NB4 (cell line): Measurements from ENCODE around the gene SPX.

Experiments
- DNase-seq: peaks from one replicate; pipeline ENCODE4 v3.0.0; 2010; ENCODE audit warnings: low read depth
- H3K4me3 ChIP-seq: one replicate; pipeline ENCODE4 v1.5.1; 2011; ENCODE audit warnings: mild to moderate bottlenecking, low read depth, low read length, moderate library complexity
- CTCF ChIP-seq: IDR thresholded peaks from one replicate; pipeline ENCODE4 v1.5.1; 2012; ENCODE audit warnings: low read depth, low read length
- MAX ChIP-seq: IDR thresholded peaks from 2 replicates; pipeline ENCODE4 v1.6.1; 2011; ENCODE audit warnings: low read depth, low read length
- MYC ChIP-seq: IDR thresholded peaks from 2 replicates; pipeline ENCODE4 v1.6.1; 2011; ENCODE audit warnings: low read depth, low read length
- POLR2A ChIP-seq: IDR thresholded peaks from 2 replicates; pipeline ENCODE4 v1.6.1; 2011; ENCODE audit warnings: mild to moderate bottlenecking; ENCODE audit not compliant: insufficient read length; ENCODE audit errors: extremely low read depth

SPX gene

DNA sequence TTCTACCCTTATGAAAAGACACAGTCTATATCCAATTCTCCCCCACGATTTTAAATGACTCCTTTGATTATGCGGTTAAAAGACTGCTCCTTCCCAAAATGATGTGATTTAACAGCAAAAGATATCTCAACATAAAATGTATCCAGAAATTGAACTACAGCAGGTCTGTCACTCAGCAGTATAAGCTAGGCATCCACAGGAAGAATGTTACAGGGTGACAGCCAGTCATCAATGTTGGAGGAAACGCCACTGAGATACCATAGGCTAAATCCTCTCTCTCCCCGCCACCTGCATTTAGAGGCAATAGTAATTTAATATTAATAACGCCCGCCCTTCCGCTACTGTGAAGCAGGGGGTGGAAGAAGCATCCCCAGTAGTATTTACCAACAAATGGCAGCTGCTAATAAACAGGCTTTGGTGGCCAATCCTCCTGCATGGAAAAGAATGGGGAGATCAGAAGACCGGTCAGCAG lies 25.3 kb upstream of the SPX start:
- no peak for DNase-seq
- peak overlapping the region; percentile 75 for H3K4me3 ChIP-seq
- TF ChIP-seq CTCF (no peak), MYC (no peak), POLR2A (no peak), MAX (no peak)

GRCh38 chr12:21501258-21502163 lies 24.6 kb upstream of the SPX start, which contains the start of the genes GOLT1B and RECQL:
Gene GOLT1B, plus strand, starts transcription at chr12:21501789. Its CDS starts 135 bp downstream, at chr12:21501924.
Gene RECQL, minus strand, starts transcription at chr12:21501635. Its CDS starts 2,065 bp downstream, at chr12:21499570.
- no peak for TF ChIP-seq CTCF
- TF ChIP-seq MAX: peak; percentile 96
- TF ChIP-seq POLR2A: peak; percentile 96
- peak; percentile 96 for TF ChIP-seq MYC
- DNase-seq: peak; percentile 100

DNA sequence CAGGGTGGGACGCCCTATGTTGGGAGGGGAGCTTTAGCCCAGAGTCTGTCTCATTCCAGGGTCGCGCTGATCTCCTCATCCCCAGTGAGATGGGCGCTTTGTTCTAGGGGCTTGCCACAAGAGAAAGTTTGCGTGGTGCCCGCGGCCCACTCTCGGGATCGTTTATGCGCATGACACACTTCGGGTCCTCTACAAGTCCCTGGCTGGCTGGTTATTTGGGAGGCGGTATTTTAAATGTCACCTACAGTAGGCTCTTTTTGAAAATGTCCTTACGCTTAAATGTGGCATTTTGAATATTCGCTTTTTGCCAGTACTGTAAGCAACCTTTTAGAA lies 24.0 kb upstream of the SPX start:
- TF ChIP-seq MAX (no peak), MYC (no peak), POLR2A (no peak), CTCF (no peak)
- peak overlapping the region; percentile 75 for H3K4me3 ChIP-seq
- peak; percentile 72 for DNase-seq

More at GRCh38 chr12:21501258-21502163, 24.6 kb upstream of the SPX start, which contains the start of the genes GOLT1B and RECQL:
- H3K4me3 ChIP-seq: peak within 1 kb of the TSS; percentile 75

DNA sequence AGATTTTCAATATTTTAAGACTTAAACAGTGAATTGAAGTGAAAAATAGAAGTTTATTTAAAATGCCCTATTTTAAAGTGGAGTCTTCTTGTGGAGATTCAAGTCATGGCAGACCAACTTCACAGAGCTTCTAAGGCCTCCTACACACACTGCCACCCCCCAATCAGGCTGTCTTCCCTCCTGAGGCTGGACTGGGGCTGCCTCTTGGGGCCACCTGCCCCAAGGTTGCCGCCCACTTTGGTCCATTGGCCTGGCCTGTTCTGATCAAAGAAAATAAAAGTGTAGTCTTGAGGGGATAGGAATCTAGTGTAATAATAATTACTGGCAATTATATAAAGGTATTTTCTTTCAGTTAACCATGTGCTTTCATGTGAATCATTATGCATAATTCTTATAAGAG lies 23.2 kb upstream of the SPX start:
- peak overlapping the region; percentile 75 for H3K4me3 ChIP-seq
- no peak for TF ChIP-seq POLR2A
- no peak for TF ChIP-seq CTCF
- 0 out of 2 replicates have a peak, but pooled peaks have one; percentile 8 for TF ChIP-seq MAX
- TF ChIP-seq MYC: no peak
- DNase-seq: peak; percentile 31

- no peak overlapping the region for H3K4me3 ChIP-seq
- no peak for DNase-seq
- TF ChIP-seq CTCF (no peak), MYC (no peak), MAX (no peak), POLR2A (no peak)
These were observed 20.2 kb upstream of the SPX start for GRCh38 chr12:21505888-21506287.
